SK-N-SH (cell line): Measurements from ENCODE around the gene FCAMR. TPM values are rescaled to one million over a fixed set of nuclear protein-coding genes. Genes with fewer than 3 reads are reported as not detected.
A peak's percentile ranks its signal among the peaks of the same experiment; 100 is the strongest.

Experiments
- CTCF ChIA-PET: fragments of 300-600, 350-600 bp; formaldehyde crosslinking; extraction: SDS; loops from one replicate; lab custom pipeline; 2021; lab: Yijun Ruan, JAX
- POLR2A ChIA-PET: fragments of 350-600 bp; sonication (Branson Sonifier 250); formaldehyde crosslinking; extraction: SDS; loops from one replicate; lab custom pipeline; 2020; ENCODE audit warnings: antibody characterized with exemption, inconsistent platforms; lab: Yijun Ruan, JAX
- DNase-seq: peaks from one replicate; pipeline ENCODE4 v3.0.0; 2012
- H2AFZ ChIP-seq: fragments of 200-600 bp; sonication (generic); 2 replicates; pipeline ENCODE4 v1.8.1; 2016; ENCODE audit warnings: antibody characterized with exemption, mild to moderate bottlenecking, low read depth
- H3F3A ChIP-seq: fragments of 200-600 bp; sonication (generic); replicated peaks from 2 replicates; pipeline ENCODE3; 2016; ENCODE audit warnings: antibody characterized with exemption, mild to moderate bottlenecking; ENCODE audit not compliant: insufficient read depth
- H3K27ac ChIP-seq, 2 experiments: fragments of 200-500 bp in 1 of 2; fragments of 200-600 bp in 1 of 2; sonication (Bioruptor generic) in 1 of 2; sonication (generic), shearing (Covaris generic) in 1 of 2; 2 replicates each; pipeline versions ENCODE4 v1.5.1 to v1.6.1; 2014 to 2016; ENCODE audit warnings: low read depth in 2 of 2, inconsistent platforms in 1 of 2, low read length in 1 of 2, mild to moderate bottlenecking in 1 of 2, mixed read lengths in 1 of 2
- H3K27me3 ChIP-seq: fragments of 200-600 bp; sonication (generic), shearing (Covaris generic); 2 replicates; pipeline ENCODE4 v1.6.1; 2016; ENCODE audit warnings: mixed run types; ENCODE audit not compliant: insufficient read depth
- H3K36me3 ChIP-seq, 2 experiments: fragments of 200-500 bp in 1 of 2; fragments of 200-600 bp in 1 of 2; sonication (Bioruptor generic) in 1 of 2; sonication (generic) in 1 of 2; replicated peaks in 1 of 2; 2 replicates each; pipeline versions ENCODE3 to v1.5.1; 2014 to 2016; ENCODE audit warnings: low read length in 1 of 2, mild to moderate bottlenecking in 1 of 2; ENCODE audit not compliant: insufficient read depth in 2 of 2, control insufficient read depth in 1 of 2
- H3K4me1 ChIP-seq, 2 experiments: fragments of 200-500 bp in 1 of 2; fragments of 200-600 bp in 1 of 2; sonication (Bioruptor generic) in 1 of 2; sonication (generic), shearing (Covaris generic) in 1 of 2; 2 replicates each; pipeline versions ENCODE4 v1.5.1 to v1.6.1; 2014 to 2016; ENCODE audit warnings: low read depth in 1 of 2, low read length in 1 of 2, mixed run types in 1 of 2; ENCODE audit not compliant: insufficient read depth in 2 of 2, control insufficient read depth in 1 of 2
- H3K4me2 ChIP-seq: fragments of 200-600 bp; sonication (generic), shearing (Covaris generic); 2 replicates; pipeline ENCODE4 v1.6.1; 2017; ENCODE audit warnings: mixed run types
- H3K4me3 ChIP-seq, 2 experiments: fragments of 200-500 bp in 1 of 2; fragments of 200-600 bp in 1 of 2; sonication (Bioruptor generic) in 1 of 2; sonication (generic), shearing (Covaris generic) in 1 of 2; 2 replicates each; pipeline versions ENCODE4 v1.5.1 to v1.8.1; 2014 to 2016; ENCODE audit warnings: low read depth in 2 of 2, inconsistent platforms in 1 of 2, low read length in 1 of 2, mild to moderate bottlenecking in 1 of 2, mixed read lengths in 1 of 2, moderate library complexity in 1 of 2
- H3K79me2 ChIP-seq: fragments of 200-600 bp; sonication (generic); 2 replicates; pipeline ENCODE4 v1.8.1; 2017; ENCODE audit warnings: mild to moderate bottlenecking; ENCODE audit not compliant: insufficient read depth
- H3K9ac ChIP-seq: fragments of 200-600 bp; sonication (generic); 2 replicates; pipeline ENCODE4 v1.6.1; 2017; ENCODE audit warnings: mixed run types
- H3K9me2 ChIP-seq: fragments of 200-600 bp; sonication (generic); 2 replicates; pipeline ENCODE4 v1.6.1; 2017; ENCODE audit warnings: mixed run types
- H3K9me3 ChIP-seq: fragments of 200-600 bp; sonication (generic); 2 replicates; pipeline ENCODE4 v1.6.1; 2017; ENCODE audit warnings: mixed run types, mild to moderate bottlenecking, moderate library complexity
- H4K20me1 ChIP-seq: fragments of 200-600 bp; sonication (generic); 2 replicates; pipeline ENCODE4 v1.6.1; 2017; ENCODE audit warnings: mild to moderate bottlenecking, mixed run types; ENCODE audit not compliant: insufficient read depth
- CHD2 ChIP-seq: fragments of 150-350 bp; IDR thresholded peaks from 2 replicates; pipeline ENCODE4 v1.6.1; 2018; ENCODE audit warnings: low read length; ENCODE audit not compliant: partially characterized antibody
- CTCF ChIP-seq: fragments of 200-600 bp; sonication (generic); IDR thresholded peaks from 2 replicates; pipeline ENCODE4 v1.6.1; 2017; ENCODE audit warnings: antibody characterized with exemption, mild to moderate bottlenecking, moderate library complexity
- ELF1 ChIP-seq: IDR thresholded peaks from 2 replicates; pipeline ENCODE4 v1.4.0; 2012
- EP300 ChIP-seq, 2 experiments: IDR thresholded peaks; 2 replicates each; pipeline versions ENCODE4 v1.4.0 to v1.6.1; 2012; ENCODE audit warnings: borderline replicate concordance in 1 of 2, low read depth in 1 of 2, low read length in 1 of 2
- EZH2phosphoT487 ChIP-seq: fragments of 200-600 bp; sonication (generic); IDR thresholded peaks from 2 replicates; pipeline ENCODE4 v1.6.1; 2017; ENCODE audit warnings: low read depth, mixed run types, mild to moderate bottlenecking, antibody characterized with exemption, moderate library complexity, borderline replicate concordance
- FOSL2 ChIP-seq: IDR thresholded peaks from 2 replicates; pipeline ENCODE4 v1.4.0; 2012; ENCODE audit warnings: low read depth, mild to moderate bottlenecking, moderate library complexity, borderline replicate concordance
- GATA2 ChIP-seq: sonication (generic); formaldehyde crosslinking; IDR thresholded peaks from 2 replicates; pipeline ENCODE4 v1.5.0; 2020; ENCODE audit warnings: mild to moderate bottlenecking, missing genetic modification reagents
- JUND ChIP-seq: IDR thresholded peaks from 2 replicates; pipeline ENCODE4 v1.4.0; 2012
- MEF2A ChIP-seq: IDR thresholded peaks from 2 replicates; pipeline ENCODE4 v1.4.0; 2012; ENCODE audit warnings: low read depth, borderline replicate concordance
- MXI1 ChIP-seq: IDR thresholded peaks from 2 replicates; pipeline ENCODE4 v1.6.1; 2012; ENCODE audit warnings: mild to moderate bottlenecking, low read depth, low read length, improper control_type of control experiment
- NRF1 ChIP-seq: IDR thresholded peaks from 2 replicates; pipeline ENCODE4 v1.6.1; 2012; ENCODE audit warnings: low read depth, mild to moderate bottlenecking, low read length
- RAD21 ChIP-seq: IDR thresholded peaks from 2 replicates; pipeline ENCODE4 v1.6.1; 2012; ENCODE audit warnings: mild to moderate bottlenecking, low read length
- REST ChIP-seq: IDR thresholded peaks from 2 replicates; pipeline ENCODE4 v1.6.1; 2012; ENCODE audit warnings: mild to moderate bottlenecking, low read depth, low read length, moderate library complexity
- RFX5 ChIP-seq: IDR thresholded peaks from 2 replicates; pipeline ENCODE4 v1.6.1; 2012; ENCODE audit warnings: mild to moderate bottlenecking, improper control_type of control experiment, low read length
- RXRA ChIP-seq: IDR thresholded peaks from 2 replicates; pipeline ENCODE4 v1.4.0; 2012; ENCODE audit warnings: low read depth, mild to moderate bottlenecking, borderline replicate concordance
- SMC3 ChIP-seq: IDR thresholded peaks from 2 replicates; pipeline ENCODE4 v1.6.1; 2012; ENCODE audit warnings: low read depth, low read length, improper control_type of control experiment
- TAF1 ChIP-seq: IDR thresholded peaks from 2 replicates; pipeline ENCODE4 v1.6.1; 2012; ENCODE audit warnings: low read depth, mild to moderate bottlenecking, low read length, moderate library complexity, borderline replicate concordance
- TEAD4 ChIP-seq: IDR thresholded peaks from 2 replicates; pipeline ENCODE4 v1.4.0; 2012; ENCODE audit warnings: mild to moderate bottlenecking, borderline replicate concordance; ENCODE audit not compliant: insufficient read depth
- USF1 ChIP-seq: IDR thresholded peaks from 2 replicates; pipeline ENCODE4 v1.4.0; 2012; ENCODE audit warnings: low read depth, borderline replicate concordance
- USF2 ChIP-seq: fragments of 150-350 bp; IDR thresholded peaks from 2 replicates; pipeline ENCODE4 v1.6.1; 2017; ENCODE audit warnings: antibody characterized with exemption, low read length, low read depth, borderline replicate concordance
- ZBTB33 ChIP-seq: IDR thresholded peaks from 2 replicates; pipeline ENCODE4 v1.4.0; 2012; ENCODE audit warnings: low read depth, borderline replicate concordance
- WGBS: methylation state at CpG from one replicate; pipeline ENCODE4 v1.1.6; 2017; ENCODE audit warnings: low lambda C conversion rate; 5-methylcytosine and 5-hydroxymethylcytosine counted together
- polyA plus RNA-seq, 3 experiments: library from polyadenylated mRNA; depleted of rRNA; stranded (reverse); fragments of >200 nt; gene quantifications; 2 replicates each; pipeline ENCODE4 v1.2.3, GENCODE V29; 2012

FCAMR gene
- polyA plus RNA-seq, 1 of the 3 experiments (the other 2 are of a cell fraction) = not detected

DNA sequence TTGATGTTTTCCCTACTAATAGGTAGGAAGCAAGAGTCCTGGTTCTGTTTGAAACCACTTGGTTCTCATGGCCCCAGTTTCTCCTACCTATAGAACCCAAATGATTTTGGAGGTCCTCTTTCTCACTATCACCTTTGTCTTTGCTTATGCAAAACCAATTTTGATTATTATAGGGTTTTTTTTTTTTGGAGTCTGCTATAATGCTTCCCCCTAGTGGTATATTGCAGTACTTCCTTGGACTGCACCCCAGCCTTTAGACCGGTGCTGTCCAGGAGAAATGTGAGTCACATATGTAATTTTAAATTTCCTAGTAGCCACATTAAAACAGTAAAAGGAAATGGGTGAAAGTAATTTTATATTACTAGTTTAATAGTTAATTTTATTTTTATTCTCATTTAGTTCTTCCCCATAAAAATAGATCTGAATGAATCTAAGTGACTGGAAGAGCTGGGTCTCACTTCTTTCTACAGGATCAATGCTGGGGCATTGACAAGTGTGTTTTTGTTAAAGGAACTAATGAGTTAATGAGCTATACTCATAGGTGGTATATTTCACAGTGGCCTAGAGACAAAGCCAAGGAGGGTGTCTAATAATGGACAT is 59.1 kb downstream of the FCAMR start:
- Histone ChIP-seq H3K79me2 (no peaks in the 10 kb centered on the region), H3K27me3 (peaks cover 36% of the 10 kb centered on the region), H3K9me2 (no peaks in the 10 kb centered on the region), H3K36me3 (no peaks in the 10 kb centered on the region), H3K9ac (no peak overlapping the region), H2AFZ (no peak overlapping the region), H3K4me1 (peaks cover 0 to 10% of the 10 kb centered on the region in 2 experiments; a peak in 1 of 4 replicates), H3K4me3 (no peak overlapping the region), H3F3A (no peaks in the 10 kb centered on the region), H3K27ac (no peak overlapping the region), H3K4me2 (no peak overlapping the region), H3K9me3 (no peaks in the 10 kb centered on the region), H4K20me1 (no peaks in the 10 kb centered on the region)
- DNase-seq = peak; percentile 77
- POLR2A ChIA-PET = no interaction called here
- TF ChIP-seq MXI1 (no peak), RAD21 (peak; percentile 76), USF2 (no peak), EP300 (IDR thresholded peaks at IDR 0.05; ENCODE audit: borderline replicate concordance in 1 of 2, low read depth in 1 of 2, low read length in 1 of 2) (no peak), NRF1 (no peak), USF1 (no peak), FOSL2 (no peak), CHD2 (no peak), REST (peak; percentile 74; the same call in 1 of the 2 replicates), ZBTB33 (no peak), JUND (no peak), TEAD4 (no peak), RFX5 (no peak), RXRA (no peak), TAF1 (no peak), EZH2phosphoT487 (no peak), GATA2 (CRISPR knock-in tag) (no peak), SMC3 (peak; percentile 51), ELF1 (no peak), CTCF (peak; percentile 91), MEF2A (no peak)
- 0% methylated on average over 1 of the region's 1 CpG for WGBS
- CTCF ChIA-PET = interaction anchor here (0.7 to 9.4 kb wide), 50 partner anchors 9 to 431 kb away, joined by 3 to 380 read pairs (median 8); partner anchors contain the start of genes DYRK3, FCMR, IL20 and IL24
